Hepatocyte (in vitro differentiated cells): ENCODE data around the gene SLC35C1. TPM values are rescaled to one million over a fixed set of nuclear protein-coding genes. Genes with fewer than 3 reads are reported as not detected.
"Not testable (repeated sequence)": the region's sequence is repeated elsewhere in the genome, so short reads cannot be mapped to it uniquely, and the experiment has no call there.

Source experiments
- DNase-seq: peaks from one replicate; pipeline ENCODE4 v3.0.0-alpha.2; 2016; ENCODE audit warnings: low spot score
- H2AFZ ChIP-seq: fragments of 200-600 bp; sonication (generic); 2 replicates; pipeline ENCODE4 v1.6.0; 2016; ENCODE audit warnings: antibody characterized with exemption, mild to moderate bottlenecking
- H3K27ac ChIP-seq: fragments of 200-600 bp; sonication (generic); 2 replicates; pipeline ENCODE4 v1.5.1; 2016; ENCODE audit warnings: mild to moderate bottlenecking
- H3K27me3 ChIP-seq: fragments of 200-600 bp; sonication (generic); 2 replicates; pipeline ENCODE4 v1.6.1; 2016
- H3K36me3 ChIP-seq: fragments of 200-600 bp; sonication (generic); replicated peaks from 2 replicates; pipeline ENCODE4 v1.5.1; 2016; ENCODE audit warnings: low read depth; ENCODE audit not compliant: insufficient read depth
- H3K4me1 ChIP-seq: fragments of 200-600 bp; sonication (generic); 2 replicates; pipeline ENCODE4 v1.5.1; 2016; ENCODE audit warnings: mild to moderate bottlenecking, moderate library complexity; ENCODE audit not compliant: insufficient read depth
- H3K4me2 ChIP-seq: fragments of 200-600 bp; sonication (generic); 2 replicates; pipeline ENCODE4 v1.6.0; 2016
- H3K4me3 ChIP-seq: fragments of 200-600 bp; sonication (generic); 2 replicates; pipeline ENCODE4 v1.5.1; 2016; ENCODE audit warnings: mild to moderate bottlenecking
- H3K79me2 ChIP-seq: fragments of 200-600 bp; sonication (generic); 2 replicates; pipeline ENCODE4 v1.6.0; 2017; ENCODE audit warnings: mild to moderate bottlenecking
- H3K9me2 ChIP-seq: fragments of 200-600 bp; sonication (generic); replicated peaks from 2 replicates; pipeline ENCODE4 v1.6.0; 2017; ENCODE audit warnings: mild to moderate bottlenecking; ENCODE audit not compliant: insufficient read depth
- H3K9me3 ChIP-seq: fragments of 200-600 bp; sonication (generic); 2 replicates; pipeline ENCODE4 v1.5.1; 2016; ENCODE audit warnings: low read depth, mild to moderate bottlenecking
- H4K20me1 ChIP-seq: fragments of 200-600 bp; sonication (generic); 2 replicates; pipeline ENCODE4 v1.6.0; 2016; ENCODE audit warnings: mild to moderate bottlenecking; ENCODE audit not compliant: insufficient read depth, poor library complexity, severe bottlenecking
- EZH2 ChIP-seq: fragments of 200-600 bp; sonication (generic); IDR thresholded peaks from 2 replicates; pipeline ENCODE4 v1.6.1; 2016; ENCODE audit warnings: antibody characterized with exemption, mild to moderate bottlenecking, borderline replicate concordance
- EZH2phosphoT487 ChIP-seq: fragments of 200-600 bp; sonication (generic); IDR thresholded peaks from one replicate; pipeline ENCODE4 v1.6.1; 2018; ENCODE audit warnings: antibody characterized with exemption, mild to moderate bottlenecking, low read depth, moderate library complexity; ENCODE audit not compliant: unreplicated experiment, severe bottlenecking
- WGBS: methylation state at CpG from one replicate; pipeline ENCODE4 v1.1.6; 2016; ENCODE audit warnings: low lambda C conversion rate; ENCODE audit errors: missing lambda C conversion rate; 5-methylcytosine and 5-hydroxymethylcytosine counted together
- polyA plus RNA-seq: library from polyadenylated mRNA; unstranded; fragments of >200 nt; fragmentation: Nextera tagmentation; extraction: Ambion mirVana; gene quantifications from 2 replicates; pipeline ENCODE4 v1.2.1, GENCODE V29; 2016
- total RNA-seq: library from RNA; depleted of rRNA; stranded (reverse); fragments of >200 nt; gene quantifications from 2 replicates; pipeline ENCODE4 v1.2.3, GENCODE V29; 2014
- TF ChIP-seq, protein P1 (sequence below): fragments of 200-600 bp; sonication (generic); IDR thresholded peaks from 2 replicates; pipeline ENCODE4 v1.5.1; 2016; ENCODE audit warnings: antibody characterized with exemption, mild to moderate bottlenecking; ENCODE audit not compliant: poor library complexity

The SLC35C1 gene
- total and polyA plus RNA-seq, 2 experiments from 2014 or later: 12.7 to 22.1 TPM

DNA sequence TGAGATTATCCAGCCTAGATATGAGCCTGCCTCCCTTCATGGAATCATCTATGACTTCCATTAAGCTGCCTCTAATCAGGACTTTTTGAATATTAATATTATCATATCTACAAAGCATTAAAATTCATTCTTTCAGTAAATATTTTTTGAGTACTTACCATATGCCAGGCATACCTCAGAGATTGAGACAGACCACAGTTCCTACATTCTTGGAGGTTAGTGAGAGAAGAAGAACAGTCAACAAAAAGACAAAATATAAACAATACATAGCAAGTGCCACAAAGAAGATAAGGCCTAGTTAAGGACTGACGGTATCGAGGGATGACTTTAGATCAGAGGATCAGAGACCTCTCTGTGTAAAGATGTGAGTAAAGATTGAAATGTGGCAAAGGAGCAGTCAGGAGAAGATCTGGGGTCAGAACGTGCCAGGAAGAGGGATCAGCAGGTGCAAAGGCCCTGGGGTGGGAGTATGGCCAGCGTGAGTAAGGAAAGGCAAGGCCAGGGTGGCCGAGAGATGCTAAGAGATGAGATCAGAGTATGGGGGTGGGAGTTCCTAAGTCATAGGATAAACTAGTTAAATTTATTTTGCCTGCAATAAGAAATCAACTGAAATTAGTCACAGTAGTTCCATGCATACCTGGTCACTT, 15.4 kb downstream of the SLC35C1 start:
- TF ChIP-seq EZH2 (no peak), EZH2phosphoT487 (no peak)
- TF ChIP-seq, protein P1, sequence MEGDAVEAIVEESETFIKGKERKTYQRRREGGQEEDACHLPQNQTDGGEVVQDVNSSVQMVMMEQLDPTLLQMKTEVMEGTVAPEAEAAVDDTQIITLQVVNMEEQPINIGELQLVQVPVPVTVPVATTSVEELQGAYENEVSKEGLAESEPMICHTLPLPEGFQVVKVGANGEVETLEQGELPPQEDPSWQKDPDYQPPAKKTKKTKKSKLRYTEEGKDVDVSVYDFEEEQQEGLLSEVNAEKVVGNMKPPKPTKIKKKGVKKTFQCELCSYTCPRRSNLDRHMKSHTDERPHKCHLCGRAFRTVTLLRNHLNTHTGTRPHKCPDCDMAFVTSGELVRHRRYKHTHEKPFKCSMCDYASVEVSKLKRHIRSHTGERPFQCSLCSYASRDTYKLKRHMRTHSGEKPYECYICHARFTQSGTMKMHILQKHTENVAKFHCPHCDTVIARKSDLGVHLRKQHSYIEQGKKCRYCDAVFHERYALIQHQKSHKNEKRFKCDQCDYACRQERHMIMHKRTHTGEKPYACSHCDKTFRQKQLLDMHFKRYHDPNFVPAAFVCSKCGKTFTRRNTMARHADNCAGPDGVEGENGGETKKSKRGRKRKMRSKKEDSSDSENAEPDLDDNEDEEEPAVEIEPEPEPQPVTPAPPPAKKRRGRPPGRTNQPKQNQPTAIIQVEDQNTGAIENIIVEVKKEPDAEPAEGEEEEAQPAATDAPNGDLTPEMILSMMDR: no peak
- no peaks in the 10 kb centered on the region for H3K9me3 ChIP-seq
- no peak overlapping the region for H3K27ac ChIP-seq
- no peak for DNase-seq
- no peaks in the 10 kb centered on the region for H3K27me3 ChIP-seq
- no peaks in the 10 kb centered on the region for H4K20me1 ChIP-seq
- peaks cover 26% of the 10 kb centered on the region for H3K4me1 ChIP-seq
- no peak overlapping the region for H3K4me2 ChIP-seq
- WGBS: 92% methylated on average over 5 of the region's 5 CpGs
- H2AFZ ChIP-seq: no peak overlapping the region
- H3K4me3 ChIP-seq: no peak overlapping the region
- H3K9me2 ChIP-seq: no peaks in the 10 kb centered on the region
- H3K36me3 ChIP-seq: no peaks in the 10 kb centered on the region
- no peaks in the 10 kb centered on the region for H3K79me2 ChIP-seq

GRCh38 chr11:45826492-45826891, 21.5 kb downstream of the SLC35C1 start:
- not testable (repeated sequence) for H3K79me2 ChIP-seq, DNase-seq, H3K9me3 ChIP-seq, H3K36me3 ChIP-seq, H3K27ac ChIP-seq, H3K4me3 ChIP-seq, H2AFZ ChIP-seq, H3K9me2 ChIP-seq, H4K20me1 ChIP-seq, H3K4me2 ChIP-seq, H3K27me3 ChIP-seq
- H3K4me1 ChIP-seq: peaks cover 26% of the 10 kb centered on the region
- WGBS: 59% methylated on average over 7 of the region's 7 CpGs

DNA sequence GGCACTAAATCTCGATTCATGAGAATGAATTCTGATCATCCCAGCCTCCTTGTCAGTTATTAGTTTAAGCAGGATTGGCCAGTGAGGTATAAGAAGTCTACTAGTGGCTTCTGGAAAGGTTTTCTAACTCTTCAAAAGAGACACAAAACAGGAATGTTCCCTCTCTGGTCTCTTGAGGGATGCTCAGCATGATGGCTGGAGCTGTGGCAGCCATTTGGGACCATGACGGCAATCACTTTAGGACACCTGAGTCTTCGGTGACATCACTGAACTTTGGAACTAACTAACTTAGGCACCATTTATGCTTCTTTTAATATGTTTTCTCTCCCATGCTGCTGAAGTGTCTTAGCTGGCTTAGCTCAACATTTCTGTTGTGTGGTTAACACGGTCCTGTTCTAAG, 22.2 kb downstream of the SLC35C1 start:
- Histone ChIP-seq H3K9me3 (no peaks in the 10 kb centered on the region), H4K20me1 (no peaks in the 10 kb centered on the region), H3K4me2 (no peak overlapping the region), H3K9me2 (no peaks in the 10 kb centered on the region), H3K4me1 (peaks cover 21% of the 10 kb centered on the region), H3K27ac (no peak overlapping the region), H3K4me3 (no peak overlapping the region), H3K36me3 (no peaks in the 10 kb centered on the region), H3K79me2 (no peaks in the 10 kb centered on the region), H2AFZ (no peak overlapping the region), H3K27me3 (no peaks in the 10 kb centered on the region)
- DNase-seq: no peak
- TF ChIP-seq EZH2 (no peak), EZH2phosphoT487 (no peak)
- TF ChIP-seq, protein P1: no peak
- WGBS: 94% methylated on average over 4 of the region's 4 CpGs

GRCh38 chr11:45828996-45829395, 24.0 kb downstream of the SLC35C1 start:
- TF ChIP-seq, protein P1: no peak
- TF ChIP-seq EZH2: no peak
- TF ChIP-seq EZH2phosphoT487: no peak
- no peaks in the 10 kb centered on the region for H3K9me2 ChIP-seq
- peaks cover 5% of the 10 kb centered on the region for H3K4me1 ChIP-seq

More at GRCh38 chr11:45828996-45829395, 24.0 kb downstream of the SLC35C1 start:
- H3K9me3 ChIP-seq: no peaks in the 10 kb centered on the region
- no peaks in the 10 kb centered on the region for H3K36me3 ChIP-seq
- H2AFZ ChIP-seq: no peak overlapping the region
- H3K4me2 ChIP-seq: no peak overlapping the region
- H3K27me3 ChIP-seq: no peaks in the 10 kb centered on the region
- no peak for DNase-seq
- no peaks in the 10 kb centered on the region for H4K20me1 ChIP-seq
- H3K79me2 ChIP-seq: no peaks in the 10 kb centered on the region
- WGBS: 55% methylated on average over 4 of the region's 4 CpGs
- peak overlapping the region; percentile 43 for H3K27ac ChIP-seq
- H3K4me3 ChIP-seq: no peak overlapping the region
